GM10847 (cell line): ENCODE data around the gene MEOX1.

Source experiments
- POLR2A ChIP-seq: IDR thresholded peaks from 2 replicates; pipeline ENCODE4 v1.6.1; 2011; ENCODE audit not compliant: insufficient read length; ENCODE audit errors: extremely low read depth

Gene MEOX1

DNA sequence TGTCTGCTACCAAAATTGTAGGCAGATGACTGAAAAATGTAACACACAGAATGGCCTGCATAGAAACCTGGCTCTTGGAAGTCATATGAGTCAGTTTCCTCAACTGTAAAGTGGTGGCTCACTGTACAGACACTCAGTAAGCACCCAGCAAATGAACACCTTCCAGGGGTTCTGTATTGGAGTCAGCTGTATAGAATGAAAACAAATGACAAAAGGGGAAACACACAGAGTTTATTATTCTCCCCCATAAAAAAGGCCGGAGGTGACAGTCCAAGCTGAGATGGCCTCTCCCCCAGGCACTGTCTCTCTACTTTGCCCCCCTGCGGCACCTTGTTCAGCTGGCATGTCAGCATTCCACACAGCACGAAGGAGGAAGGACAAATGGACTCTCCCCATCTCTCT is 6.2 kb upstream of the MEOX1 start:
- TF ChIP-seq POLR2A: no peak

DNA sequence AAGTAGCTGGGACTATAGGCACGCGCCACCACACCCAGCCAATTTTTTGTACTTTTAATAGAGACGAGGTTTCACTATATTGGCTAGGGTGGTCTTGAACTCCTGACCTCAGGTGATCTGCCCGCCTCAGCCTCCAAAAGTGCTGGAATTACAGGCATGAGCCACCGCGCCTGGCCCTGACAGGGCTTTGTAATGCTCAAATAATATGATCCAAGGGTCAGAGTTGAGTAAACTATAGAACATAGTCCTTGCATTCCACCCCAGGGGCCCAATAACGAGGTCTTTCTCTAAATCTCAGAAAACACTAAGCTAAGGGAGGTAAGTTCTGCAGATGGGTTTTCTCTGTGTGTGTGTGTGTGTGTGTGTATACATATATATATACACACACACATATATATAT is 5.8 kb upstream of the MEOX1 start:
- TF ChIP-seq POLR2A: no peak

DNA sequence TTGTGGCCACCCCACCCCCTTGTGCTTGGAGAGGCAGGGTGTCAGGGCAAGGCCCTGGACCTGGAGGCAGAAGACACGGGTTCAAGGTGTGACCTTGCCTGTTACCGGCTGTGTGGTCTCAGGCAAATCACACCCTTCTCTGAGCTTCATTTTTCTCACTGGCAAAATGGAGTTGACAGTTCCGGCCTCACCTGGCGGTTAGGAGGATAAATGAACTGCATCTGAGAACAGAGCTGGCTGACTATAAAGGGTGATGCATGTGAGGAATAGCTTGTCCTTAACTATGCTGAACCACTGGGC is 4.2 kb upstream of the MEOX1 start:
- TF ChIP-seq POLR2A: no peak

DNA sequence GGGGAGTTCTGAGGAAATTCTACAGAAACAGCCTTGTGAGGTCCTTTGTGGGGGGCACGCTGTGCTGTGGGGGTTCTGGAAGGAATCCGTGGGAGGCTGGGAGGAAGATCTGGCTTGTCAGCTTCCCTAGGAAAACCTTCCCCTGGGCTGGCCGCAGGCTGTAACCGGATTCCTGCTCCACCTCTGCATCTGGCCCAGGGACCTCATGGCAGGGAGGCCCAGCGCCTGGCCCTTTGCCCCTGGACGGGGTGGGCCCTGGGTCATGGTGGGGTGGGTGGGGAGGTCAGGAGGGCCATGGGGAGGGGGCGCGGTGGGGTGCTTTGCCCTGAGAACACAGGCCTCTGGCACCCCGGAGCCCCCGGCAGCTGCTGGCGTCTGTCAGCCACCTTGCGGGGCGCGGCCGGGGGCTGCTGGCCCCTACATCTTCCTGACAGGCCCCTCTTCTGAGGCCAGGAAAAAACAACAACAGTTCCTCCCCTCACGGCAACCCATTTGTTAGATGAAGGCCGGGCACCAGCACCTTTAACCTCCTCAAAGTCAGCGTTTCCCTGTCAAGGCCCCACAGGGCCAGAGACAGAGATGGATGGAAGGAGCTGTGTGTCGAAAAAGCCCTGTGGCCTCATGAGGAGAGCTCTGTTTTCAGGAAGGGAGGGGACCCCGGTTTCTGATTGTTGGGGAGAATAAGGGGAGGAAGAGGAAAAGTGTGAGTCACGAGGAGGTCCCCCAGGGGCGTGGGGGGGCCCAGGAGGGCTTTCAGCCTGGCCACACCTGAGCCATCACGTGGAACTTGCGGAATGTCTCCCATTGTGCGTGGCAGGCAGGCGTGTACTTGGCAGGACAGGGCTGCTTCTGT is 3.6 kb upstream of the MEOX1 start:
- TF ChIP-seq POLR2A: no peak

DNA sequence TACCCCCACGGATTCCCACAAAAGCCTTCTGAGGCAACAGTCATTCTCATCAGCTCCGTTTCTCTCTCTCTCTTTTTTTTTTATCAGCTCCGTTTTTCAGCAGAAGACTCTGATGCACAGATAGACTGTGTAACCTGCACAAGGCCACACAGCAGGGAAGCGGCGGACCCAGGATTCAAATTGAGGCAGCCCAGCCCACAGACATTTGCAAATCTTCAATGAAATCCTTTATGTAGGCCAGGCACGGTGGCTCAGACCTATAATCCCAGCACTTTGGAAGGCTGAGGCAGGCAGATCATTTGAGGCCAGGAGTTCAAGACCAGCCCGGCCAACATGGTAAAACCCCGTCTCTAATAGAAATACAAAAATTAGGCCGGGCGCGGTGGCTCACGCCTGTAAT is 2.4 kb upstream of the MEOX1 start:
- TF ChIP-seq POLR2A: no peak

DNA sequence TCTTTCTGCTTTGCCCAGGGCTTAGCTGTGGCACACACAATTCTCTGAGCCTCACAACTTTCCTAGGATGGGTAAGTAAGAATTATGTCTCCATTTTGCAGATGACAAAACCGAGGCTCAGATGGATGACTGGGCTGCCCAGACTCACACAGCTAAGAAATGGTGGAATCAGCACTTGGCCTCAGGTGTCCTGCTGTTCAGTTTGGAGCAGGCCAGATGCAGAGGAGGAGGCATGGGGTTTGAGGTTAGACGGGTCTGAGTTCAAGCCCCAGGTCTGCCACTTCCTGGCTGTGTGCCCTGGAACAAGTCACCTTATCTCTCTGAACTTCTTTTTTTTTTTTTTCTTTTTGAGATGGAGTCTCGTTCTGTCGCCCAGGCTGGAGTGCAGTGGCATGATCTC is 1.7 kb upstream of the MEOX1 start:
- no peak for TF ChIP-seq POLR2A

DNA sequence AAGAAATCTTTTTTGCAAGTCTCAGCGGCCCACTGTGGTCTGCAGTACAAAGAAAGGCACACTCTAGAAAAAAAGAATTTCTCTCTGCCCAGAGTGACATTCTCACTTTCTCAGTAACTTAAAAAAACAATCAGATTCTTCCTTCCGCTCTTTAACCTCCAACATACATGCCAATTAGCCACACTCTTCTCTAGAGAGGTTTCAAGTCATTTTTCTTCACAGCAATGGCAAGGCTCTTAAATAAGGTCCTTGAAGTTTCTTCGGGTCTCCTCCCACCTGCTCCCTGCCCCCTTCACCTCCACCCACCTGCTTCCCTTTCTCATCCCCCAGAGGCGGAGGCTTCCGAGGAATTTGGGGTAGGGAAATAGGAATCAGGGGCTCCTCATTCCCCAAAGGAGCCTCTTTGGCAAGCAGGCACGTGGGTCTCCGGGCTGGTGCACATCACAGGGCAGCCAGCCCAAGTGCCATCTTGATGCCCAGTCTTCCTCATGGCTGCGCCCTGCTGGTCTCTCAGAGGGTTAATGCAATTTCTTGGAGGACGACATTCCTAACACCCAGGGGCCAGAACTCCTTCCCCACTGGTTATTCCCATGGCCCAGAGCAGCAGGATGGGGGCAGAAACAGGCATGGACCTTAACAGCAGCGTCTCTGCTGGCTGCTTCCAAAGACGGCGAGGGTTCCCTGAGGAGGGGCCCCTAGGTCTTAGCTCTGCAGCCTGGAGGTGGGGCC is 855 bp upstream of the MEOX1 start:
- TF ChIP-seq POLR2A: no peak

DNA sequence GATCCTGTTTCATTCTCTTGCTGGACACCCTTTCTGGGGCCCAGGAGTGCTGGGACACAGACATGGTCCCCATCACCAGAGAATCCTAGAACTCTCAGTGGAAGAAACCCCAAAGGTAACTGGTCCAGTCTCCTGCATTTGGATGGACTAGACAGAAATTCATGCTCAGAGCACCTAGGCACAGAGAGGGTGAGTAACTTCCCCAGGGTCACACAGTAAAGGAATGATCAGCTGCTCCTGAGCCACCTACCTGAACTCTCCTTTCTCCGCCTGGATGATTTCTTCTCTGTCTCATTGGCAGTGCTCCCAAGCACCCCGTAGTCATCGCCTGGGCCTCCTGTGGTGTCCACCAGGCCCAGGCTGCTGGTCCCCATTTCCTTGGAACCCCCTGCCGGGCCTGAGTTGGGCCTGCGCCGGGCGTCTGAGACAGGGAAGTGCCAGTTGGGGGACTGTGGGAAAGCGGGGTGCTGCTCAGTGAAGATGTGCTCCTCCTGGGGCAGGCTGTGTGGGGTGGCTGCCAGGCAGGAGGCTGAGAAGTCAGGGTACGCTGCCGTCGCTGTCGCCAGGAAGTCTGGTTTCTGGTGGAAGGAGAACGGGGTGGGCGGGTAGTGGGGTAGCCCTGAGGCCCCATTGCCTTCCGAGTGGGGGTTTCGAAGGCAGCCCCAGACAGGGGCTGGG is 767 bp downstream of the MEOX1 start:
- TF ChIP-seq POLR2A: no peak

DNA sequence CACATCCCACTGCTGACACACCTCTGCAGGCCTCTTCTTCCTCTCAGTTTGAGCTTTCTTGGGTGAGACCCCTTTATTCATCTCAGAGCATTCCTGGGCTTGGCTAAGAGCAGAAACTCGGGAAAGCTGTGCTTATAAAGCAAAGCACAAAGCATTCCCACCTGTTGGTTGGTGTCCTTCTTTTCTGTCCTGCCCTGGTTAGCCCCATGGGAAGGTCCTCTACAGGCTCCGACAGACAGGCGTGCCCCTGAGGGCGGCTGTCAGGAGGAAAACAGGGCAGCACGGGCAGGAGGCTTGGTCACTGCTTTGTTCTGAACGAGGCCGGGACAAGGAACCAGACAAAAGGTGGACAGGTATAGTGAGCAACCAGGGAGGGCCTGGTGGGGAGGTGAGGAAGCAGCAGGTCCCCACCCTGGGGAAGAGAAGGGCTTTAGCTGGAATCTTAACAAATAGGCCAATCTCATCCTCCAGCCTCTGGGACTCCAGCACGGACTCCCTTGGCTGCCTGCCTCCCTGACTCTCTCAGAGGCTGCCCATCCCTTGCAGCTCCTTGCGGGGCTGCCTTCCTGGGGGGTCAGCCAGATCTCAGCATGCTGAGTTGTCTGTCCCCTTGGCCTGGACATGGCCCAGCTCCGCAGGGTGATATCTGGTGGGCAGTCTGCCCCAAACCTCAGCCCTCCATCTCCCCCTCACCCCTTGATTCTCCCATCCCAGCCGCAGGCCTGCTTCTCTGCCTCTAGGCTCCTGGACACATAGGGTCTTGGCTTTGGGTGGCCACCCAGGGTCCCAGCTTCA is 1.7 kb downstream of the MEOX1 start:
- no peak for TF ChIP-seq POLR2A

DNA sequence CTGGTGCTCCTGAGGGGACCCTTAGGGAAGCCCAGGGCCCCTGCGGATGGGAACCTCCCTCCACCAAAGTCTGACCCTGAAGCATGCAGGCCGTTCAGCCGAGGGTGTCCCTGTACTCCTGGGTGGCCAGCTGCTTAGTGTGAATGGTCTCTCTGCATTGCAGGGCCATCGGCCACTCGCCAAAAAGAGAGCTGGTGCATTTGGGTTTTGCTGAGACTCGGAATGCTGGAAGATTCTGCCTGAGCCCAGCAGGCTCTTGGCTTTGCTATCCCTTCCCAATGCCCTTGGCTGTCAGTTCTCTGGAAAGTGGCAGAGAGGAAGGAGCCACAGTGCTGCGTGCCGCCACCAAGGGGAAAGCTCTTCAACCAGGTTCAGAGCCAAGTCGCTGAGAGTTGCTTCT is 2.8 kb downstream of the MEOX1 start:
- TF ChIP-seq POLR2A: no peak

DNA sequence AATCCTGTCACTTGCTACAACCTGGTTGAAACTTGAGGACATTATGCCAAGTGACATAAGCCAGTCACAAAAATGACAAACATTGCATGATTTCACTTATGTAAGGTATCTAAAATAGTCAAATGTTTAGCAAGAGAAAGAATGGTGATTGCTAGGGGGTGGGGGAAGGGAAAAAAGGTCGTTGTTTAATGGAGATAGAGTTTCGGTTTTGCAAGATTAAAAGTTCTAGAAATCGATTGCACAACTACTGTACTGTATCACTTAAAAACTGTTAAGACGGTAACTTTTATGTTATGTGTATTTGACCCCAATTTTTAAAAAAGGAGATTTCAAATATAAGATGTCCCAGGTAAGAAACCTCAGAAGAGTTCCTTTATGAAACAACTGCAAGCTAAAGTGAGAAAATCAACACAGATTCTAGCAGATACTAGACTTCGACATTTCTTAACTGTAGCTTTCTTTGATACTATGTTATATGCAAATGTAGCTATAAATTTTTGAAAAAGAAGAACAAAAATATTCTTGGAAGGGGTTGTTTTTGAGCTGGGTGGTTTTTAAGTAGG is 5.9 kb downstream of the MEOX1 start:
- TF ChIP-seq POLR2A: no peak

DNA sequence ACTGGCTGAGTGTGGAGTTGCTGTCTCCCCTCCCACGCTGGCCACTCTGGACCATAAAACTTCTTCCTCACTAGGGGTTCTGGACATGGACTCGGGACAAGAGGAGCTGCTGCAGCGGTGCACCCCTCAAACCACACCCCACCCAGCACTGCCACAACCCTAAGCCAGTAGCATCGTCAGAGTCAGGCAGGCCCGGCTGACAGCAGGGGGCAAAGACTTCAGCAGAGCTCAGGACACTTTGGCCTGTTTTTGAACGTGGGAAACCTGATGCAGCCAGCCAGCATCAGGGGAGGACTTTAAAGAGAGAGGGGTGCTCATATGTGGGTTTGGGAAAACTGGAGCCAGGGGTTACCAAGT is 9.6 kb downstream of the MEOX1 start:
- TF ChIP-seq POLR2A: no peak

DNA sequence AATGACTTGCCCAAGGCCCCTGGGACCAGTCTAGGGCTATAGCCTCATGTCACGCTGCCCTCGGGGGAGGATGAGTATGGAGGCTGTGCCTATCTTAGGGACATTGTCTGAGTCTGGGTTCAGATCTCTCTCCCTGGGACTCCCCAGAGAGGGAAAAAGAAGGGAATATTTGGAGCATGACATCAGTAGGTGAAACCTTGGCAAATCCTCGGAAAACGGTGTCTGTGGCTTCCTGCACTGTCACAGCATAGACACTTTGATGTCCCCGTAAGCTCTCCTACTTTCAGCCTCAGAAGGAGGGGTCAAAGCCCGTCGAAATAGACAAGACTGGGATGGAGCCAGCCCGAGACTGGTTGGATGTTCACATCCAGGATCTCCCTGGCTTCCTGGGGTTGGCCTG is 11.3 kb downstream of the MEOX1 start:
- no peak for TF ChIP-seq POLR2A

DNA sequence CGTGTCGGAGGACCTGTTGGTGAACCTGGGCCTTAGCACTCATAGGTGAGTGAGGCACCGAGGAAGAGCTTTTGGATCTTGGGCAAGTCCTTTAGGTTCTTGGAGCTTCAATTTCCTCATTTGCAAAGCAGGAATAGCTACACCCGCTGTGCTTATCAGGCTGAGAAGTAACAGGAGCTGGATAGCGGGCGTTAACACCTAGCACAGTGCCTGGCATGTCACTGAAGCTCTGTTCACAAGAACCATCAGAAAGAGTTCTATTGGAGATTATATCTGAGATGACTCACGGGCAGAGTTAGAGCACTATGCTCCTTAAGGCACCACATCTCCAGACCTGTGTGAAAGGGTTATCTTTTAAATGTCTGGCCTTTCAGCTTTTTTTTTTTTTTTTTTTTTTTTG is 12.8 kb downstream of the MEOX1 start:
- TF ChIP-seq POLR2A: no peak

DNA sequence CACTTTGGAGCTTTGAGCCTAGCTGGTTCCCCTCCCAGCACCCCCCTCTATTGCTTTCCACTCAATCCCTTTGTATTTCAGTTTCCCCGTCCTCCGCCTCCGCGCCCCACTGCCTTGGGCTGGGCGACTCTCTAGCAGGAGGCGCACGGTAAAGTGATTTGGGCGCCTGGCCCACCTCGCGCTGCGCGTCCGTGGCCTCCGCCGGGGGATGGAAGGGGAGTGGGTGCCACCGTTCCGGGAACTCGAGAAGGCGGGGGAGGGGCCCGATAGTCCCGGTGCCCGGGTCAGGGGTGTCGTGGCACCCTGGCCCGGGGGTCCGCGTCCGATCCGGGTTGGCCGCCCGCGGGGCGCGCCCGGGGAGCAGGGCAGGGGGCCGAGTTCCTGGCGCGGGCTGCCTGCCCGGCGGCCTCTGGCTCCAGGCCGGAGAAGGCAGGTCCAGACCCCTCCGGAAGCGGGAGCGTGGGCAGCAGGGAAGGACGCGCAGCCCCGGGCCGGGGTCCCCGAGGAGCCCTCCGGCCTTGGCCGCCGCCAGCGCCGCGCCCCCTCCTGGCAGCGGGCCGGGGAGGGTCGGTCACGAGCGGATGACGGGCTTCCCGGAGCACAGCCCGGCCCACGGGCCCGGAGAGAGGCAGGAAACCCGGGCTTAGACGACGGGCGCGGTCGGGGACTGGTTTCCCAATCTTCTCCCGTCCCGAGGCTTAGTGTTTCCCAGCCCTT is 15.8 kb downstream of the MEOX1 start:
- TF ChIP-seq POLR2A: no peak
